GM19467 (cell line): Measurements from ENCODE around the gene IL1RAPL1.

Source experiments
- ATAC-seq: cut with Tn5 transposase; IDR thresholded peaks from one replicate; pipeline ENCODE4 v1.9.1; 2021; ENCODE audit warnings: mild to moderate bottlenecking, moderate library complexity; ENCODE audit not compliant: unreplicated experiment

IL1RAPL1 gene

DNA sequence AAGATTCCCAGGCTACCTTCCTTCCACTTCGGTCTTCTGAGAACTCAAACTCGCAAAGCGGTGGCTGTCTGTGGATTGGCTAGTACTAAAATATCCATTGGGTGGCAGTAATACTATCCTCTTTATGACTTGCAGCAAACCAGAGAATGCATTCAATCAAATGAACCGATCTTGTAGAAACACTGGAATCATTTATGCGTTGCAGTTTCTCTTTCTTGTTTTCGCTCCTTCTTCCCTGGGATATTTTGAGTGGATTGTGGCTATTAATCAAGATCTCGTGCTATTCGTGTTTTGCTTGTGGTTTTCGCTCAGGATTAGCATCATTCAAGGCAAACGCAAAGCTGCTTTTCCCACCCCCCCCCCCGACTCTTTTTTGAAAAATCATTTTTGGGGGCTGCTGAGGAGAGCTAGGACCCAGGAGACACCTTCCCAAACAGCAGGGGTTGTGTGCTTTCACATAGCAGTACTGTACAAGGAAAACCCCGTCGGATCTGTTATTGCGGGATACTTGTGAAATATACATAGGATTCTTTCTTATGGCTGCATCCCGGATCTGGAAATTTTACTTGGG, at the start of gene IL1RAPL1:
Gene IL1RAPL1, plus strand, starts transcription at position 466 of the 571 bp plus-strand sequence.
- ATAC-seq, result no peak

DNA sequence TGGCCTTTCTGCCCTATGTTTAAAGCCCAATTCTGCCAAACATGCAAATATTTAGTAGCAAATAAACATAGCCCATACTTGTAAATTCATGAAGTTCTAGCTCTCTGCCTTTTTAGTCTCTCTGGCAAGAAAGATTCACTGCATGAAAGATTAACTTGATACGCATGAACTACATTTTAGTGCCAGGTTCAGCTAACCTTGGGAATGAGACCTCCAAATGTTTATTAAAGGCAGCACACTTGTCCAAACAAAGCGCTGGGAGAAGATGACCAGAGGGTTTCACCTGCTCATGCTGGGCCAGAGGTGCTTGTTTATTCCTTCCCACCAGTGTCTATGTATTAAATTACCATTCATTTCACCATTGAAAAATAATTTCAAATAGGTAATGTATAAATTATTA, 44.5 kb upstream of the IL1RAPL1 start:
- ATAC-seq, result no peak

DNA sequence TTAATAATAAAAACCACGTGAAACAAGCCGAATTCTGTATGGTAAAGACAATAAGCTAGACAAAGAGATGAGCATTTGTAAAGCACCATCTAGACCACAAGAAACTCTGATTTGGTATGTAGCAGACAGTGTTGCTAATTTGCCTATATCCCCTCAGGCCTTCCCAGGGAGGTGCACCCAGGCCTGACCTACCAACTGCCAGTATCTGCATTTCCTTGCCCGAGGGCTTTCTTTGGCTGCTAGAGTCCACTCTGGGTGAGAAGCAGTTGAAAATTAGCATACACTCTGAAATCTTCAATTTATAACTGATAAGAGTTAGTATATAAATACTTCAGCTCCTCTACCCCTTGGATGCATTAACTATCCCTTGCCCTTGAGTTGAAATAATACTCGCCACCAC, 37.4 kb upstream of the IL1RAPL1 start:
- ATAC-seq, result no peak

DNA sequence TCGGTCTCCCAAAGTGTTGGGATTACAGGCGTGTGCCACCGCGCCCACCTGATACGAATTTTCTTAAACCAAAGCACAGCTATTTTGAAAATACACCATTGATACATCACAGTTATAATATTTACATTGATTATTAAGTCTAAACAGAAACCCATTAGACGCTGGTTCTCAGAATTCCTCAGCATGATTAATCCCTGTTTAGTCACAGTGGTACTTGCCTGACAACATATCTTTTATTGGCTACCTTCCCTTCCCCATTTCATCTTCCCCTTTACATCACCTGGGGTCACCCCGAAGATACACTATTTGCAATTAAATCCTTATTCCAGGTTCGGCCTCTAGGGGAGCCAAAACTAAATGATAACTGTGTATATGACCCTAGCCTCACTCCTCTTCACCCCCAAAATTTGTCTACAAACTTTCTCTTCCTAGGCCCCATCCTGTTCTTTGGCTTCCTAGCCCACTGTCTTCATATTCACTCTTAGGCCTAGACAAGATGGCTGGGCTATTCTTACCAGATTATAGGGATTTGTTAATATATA, 36.8 kb upstream of the IL1RAPL1 start:
- ATAC-seq, result no peak

DNA sequence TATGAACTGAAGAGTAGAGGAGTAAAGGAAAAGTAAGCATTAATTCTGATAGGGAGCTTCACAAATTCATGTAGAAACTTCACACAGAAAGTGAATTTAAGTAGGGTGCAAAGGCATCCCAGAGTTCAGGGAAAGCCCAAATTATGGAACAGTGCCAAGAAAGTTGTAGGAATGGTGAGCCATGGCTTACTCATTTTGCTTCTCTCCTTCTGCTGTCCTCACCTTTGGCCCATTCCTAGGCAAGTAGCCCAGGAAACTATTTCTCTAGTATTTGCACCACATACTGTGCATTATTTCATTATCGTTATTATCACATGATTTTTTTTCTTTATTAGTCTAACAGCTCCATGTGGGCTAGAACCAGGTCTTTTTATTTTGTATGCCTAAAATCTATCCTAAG, 34.9 kb upstream of the IL1RAPL1 start:
- ATAC-seq, result no peak

DNA sequence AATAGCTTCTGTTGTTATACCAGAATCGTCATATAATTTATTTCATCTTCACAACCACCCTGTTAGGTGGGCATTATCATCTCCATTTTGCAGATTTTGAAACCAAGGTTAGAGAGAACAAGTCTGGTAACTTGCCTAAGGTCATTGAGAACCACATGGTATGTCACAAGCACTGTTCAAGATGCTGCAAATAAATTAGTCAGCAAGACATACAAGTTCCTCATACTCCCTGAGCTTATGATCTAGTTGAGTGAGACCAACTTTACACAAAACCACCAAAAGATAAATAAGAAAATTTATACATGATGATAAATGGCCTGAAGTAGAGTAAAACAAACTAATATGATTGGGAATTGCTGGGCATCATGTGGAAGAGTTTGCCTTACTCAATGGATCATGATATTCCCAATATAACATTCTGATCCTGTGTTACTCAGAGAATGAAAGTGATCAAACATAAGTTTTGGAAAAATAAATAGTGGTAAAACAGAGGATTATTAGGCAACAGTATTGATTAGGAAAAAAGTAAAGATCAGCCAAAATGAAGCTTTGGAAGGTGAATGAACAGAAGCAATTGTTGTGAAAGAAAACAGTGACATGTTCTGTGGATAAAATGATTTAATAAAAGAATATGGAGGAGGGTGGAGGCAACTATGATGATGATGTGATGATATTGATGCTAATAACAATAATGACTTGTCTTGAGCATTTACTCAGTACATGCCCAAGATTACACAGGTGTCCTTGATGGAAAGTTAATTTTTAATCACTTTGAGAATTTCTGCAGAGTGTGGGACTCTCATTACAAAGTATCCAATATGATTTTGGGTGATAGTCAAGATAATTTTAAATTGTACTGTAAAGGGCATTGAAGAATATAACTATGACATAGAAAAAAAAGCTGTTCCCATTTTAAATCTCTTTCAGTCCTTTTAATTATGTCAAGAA, 34.1 kb upstream of the IL1RAPL1 start:
- no peak for ATAC-seq

DNA sequence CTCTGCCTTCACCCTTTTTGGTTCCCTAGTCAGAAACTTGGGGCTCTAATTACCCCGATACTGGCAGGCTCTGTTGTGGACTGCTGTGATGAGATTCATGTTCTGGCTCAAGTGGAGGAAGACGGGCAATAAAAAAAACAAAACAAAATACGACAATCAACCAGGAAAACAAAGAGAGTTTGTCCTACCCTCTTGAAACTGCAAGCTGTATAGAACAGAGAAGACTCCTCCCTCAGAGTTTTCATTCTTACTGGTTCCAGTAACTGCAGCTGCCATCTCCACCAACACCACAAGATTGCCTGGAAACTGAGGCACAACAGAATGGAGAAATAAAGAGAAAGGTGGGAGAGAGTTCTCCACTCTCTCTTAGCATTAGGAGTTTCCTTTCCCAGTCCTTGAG, 11.1 kb upstream of the IL1RAPL1 start:
- no peak for ATAC-seq

DNA sequence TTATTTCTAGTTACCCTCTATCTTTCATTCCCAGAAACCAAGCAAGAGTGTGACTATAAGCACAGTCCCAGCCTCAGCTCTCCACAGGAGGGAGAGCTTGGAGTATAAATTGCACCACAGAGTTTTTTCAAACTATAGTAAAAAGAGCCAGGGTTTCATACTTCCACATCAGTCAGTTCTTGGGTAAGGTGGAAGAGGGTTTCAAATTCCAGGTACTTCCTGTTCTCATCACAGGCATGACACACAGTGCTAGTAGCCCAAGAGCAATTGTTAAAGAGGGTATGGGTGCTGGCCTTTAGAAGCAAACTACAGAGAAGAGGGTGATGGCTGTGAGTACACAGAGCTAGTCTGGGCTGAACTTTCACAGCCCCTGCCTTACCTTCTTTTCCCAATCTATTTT, 5.7 kb upstream of the IL1RAPL1 start:
- ATAC-seq, result no peak

DNA sequence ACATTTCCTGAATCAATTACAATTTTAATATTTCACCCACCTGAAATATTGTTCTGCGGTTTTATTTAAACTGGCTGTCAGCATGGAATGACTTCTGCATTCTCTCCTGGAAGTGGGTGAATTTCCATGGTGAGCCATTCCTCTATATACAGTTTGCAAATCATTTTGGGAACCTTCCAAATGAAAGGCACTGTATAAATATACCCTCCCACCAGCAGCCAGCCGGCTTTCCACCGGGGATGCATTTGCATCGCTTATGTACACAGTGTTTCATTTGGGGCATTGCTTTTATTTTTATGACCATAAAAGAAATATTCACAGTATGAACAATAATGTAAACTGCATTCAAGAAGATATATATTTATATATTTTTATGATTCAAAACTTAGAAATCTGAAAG, 4.7 kb upstream of the IL1RAPL1 start:
- no peak for ATAC-seq

DNA sequence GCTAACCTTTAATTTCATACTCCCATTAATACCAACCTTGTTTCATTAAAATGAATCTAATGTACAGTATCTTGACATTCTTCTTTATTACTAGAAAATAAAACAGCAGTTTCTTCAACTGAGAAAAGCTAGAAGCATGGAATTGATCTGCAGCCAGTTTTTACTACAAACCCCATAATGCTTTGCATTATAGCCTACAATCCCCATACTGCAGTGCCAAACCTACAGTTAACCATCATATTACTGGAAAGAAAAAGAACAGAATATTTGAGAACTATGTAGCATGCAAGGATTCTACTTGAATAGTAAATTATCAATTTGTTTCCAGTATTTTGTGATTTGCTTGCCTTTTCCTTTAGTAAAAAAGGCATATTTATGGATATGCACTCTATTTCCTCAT, 3.2 kb upstream of the IL1RAPL1 start:
- no peak for ATAC-seq

DNA sequence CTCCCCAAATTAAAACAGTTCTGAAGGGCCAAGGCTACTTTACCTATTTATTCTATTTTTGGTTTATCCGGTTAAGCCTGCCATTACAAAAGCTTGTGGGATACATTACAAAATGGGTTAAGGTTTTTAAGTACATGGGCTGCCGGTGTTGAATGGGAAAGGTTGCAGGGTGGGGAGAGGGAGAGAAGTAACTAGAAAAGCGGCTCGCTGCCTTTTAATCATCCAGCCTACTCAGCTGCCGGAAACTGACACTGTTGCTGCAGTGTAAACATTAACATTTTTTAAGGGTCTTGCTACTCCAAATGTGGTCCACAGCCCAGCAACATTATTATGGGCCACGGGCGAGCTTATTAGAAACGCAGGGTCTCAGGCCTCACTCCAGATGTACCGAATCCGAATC, 1.5 kb upstream of the IL1RAPL1 start:
- no peak for ATAC-seq

DNA sequence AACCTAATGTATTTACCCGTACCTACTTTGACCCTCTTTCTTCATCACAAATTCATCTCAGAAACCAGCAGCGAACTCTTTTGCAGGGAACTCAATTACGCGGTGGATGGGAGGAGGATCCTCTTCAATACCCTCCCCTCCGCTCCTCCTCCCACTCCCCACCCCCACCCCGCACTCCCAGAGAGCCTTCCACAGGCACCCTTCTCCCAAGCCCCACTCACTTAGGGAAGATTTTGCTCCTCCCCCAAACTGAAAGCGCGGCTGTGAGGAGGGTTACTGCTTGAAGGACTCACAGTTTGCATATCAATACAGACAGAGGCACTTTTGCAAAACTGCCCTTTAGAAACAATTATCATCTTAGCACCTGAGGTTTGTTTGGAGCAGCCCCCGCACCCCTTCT, 960 bp upstream of the IL1RAPL1 start:
- no peak for ATAC-seq

DNA sequence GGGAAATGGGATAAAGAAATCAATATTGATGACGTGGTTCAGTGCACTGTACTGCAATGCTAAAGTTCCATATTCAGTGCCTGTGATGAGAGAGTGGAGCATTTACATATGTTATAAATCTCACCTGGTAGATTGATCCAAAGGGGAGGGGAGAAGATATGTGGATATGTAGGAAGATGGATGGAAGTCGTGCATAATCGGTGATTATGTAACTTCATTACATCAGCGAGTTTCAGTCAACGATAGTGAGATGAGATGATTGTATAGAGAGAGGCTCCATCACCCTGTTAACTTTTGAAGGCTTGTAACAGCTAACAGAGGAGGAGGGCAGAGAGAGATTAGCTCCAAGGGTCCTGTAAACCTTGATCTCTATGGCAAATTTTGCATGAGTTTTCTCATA, 1.8 kb downstream of the IL1RAPL1 start:
- ATAC-seq, result no peak

DNA sequence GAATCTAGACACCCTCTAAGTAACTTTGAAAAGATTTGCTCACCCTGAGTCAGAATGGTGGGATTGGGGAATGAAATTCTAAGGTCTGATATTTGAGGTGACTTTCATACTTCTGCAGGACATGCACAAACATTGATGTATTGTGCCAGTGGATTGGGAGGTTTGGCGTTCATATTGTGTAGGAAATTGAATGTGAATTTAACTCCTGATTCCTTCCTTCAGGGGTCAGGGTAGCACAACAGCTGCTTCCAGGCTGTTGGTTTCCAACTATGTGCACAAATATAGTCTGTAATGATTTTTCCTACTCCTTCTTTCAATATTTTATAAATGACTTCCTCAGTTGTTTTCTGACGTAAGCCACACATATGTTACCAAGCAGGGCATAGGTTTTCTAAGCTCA, 3.1 kb downstream of the IL1RAPL1 start:
- ATAC-seq, result no peak

DNA sequence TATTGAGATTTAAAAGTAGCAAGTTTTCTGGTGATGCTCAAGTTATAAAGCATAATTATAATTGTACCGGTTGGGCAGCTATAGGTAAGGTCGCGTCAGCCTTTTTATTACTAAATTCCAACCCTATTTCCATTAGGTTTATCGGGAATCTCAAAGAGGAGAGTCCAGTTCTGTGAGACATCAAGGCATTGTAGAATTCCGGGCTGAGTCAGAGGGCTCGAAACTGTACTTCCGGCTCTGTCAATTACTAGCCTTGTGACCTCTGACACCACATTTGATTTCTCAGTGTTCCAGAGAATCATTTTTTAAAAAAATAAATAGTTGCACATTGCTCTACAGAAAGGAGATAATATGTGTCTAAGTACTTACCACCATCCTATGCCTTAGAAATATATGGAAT, 4.3 kb downstream of the IL1RAPL1 start:
- ATAC-seq, result no peak

DNA sequence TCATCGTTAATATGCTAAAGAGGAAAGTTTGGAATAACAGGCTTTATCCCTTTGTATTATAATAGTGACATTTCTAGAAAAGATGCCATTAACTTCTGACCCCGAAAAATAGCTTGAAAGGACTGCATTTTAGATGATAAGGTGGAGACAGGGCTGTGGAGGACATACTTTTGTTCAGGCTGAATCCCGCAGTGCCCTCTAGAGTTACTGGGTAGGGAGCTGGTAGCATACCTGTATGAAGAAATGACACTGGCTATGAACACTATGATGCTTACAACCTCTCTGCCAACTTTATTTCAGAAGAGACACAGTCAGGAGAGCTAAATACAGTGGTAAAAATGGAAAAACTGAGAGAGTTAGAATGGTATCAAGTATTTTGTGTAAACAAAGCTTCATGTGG, 8.1 kb downstream of the IL1RAPL1 start:
- no peak for ATAC-seq

DNA sequence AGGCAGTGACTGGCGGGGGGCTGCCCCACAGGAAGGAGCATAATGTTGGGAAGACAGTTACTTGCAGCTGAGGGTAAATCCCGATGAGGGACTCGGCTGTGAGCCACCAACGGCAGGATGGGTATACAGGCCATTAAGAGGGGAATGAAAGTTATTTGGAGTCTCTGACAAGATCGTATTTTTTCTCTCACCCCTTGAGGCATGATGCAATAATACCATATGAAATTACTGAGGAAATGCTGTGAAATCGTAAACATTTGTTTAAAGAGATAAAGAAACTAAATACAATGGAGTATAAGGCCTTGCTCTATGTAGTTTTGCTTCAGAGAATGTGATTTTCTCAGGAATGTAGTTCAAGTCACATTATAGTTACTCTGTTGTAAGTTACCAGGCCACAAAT, 12.7 kb downstream of the IL1RAPL1 start:
- no peak for ATAC-seq

DNA sequence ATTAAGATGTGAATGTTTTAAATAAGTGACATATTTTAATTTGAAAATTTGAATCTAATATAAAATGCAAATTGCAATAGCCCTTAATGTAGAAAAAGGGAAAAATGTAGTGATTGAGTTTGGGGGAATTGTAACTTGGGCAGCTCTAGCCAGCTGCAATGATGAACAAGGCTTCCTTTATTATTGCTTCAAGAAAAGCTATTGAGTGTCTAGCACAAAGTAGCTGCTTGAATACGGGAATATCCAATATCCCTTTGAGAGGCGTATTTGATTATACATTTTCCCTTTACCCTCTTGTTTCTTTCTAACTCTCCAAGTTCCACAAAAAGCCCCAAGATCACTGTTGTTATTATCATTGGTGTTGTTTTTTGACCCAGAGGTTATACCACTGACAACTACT, 21.8 kb downstream of the IL1RAPL1 start:
- no peak for ATAC-seq

DNA sequence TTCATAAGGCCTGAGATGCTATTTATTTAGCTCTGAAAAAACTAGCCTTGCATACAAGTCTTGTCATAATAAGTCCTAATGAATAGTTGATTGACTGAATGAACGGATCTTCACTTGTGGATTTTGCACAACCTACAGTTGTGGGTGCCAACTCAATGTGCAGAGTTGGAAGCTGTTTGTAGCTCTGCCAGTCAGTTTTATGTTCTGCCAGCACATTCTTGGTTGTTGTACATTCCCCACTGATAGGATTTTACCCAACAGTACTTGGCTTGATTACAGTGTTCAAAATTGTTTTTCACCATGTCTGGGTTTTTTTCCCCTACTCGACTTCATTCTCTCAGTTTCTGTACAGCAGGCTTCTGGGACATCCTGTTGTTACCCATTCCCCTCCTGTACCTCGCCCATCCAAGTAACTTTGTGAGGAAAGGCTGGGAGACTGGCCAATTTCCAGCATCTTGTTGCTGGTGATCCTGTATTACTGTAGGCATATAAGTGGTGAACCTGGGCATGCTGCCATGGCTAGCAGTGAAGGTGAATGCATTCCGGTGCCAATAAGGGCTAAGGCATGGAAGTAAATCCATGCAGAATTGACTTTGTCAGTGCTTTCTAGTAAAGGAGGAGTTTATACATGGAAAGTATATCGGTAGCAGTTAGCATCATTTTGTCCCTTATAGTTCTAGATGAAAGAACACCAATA, 22.8 kb downstream of the IL1RAPL1 start:
- no peak for ATAC-seq

DNA sequence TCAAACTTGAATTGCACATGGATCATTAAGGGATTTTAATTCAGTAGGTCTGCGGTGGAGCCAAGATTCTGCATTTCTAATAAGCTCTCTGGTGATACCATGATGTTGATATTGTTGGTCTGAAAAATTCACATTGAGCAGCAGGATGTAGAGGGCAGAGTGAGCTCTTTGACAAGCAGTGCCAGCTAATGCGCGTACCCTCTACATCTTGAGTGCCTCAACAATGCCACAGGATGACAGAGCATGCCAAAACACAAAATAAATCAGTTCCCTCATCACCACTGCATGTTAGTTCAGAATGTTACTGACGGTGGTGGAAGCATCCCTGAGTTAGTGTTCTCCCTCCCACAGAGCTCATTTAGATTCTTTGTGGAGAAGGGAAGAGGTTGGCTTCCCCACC, 23.5 kb downstream of the IL1RAPL1 start:
- ATAC-seq, result no peak

DNA sequence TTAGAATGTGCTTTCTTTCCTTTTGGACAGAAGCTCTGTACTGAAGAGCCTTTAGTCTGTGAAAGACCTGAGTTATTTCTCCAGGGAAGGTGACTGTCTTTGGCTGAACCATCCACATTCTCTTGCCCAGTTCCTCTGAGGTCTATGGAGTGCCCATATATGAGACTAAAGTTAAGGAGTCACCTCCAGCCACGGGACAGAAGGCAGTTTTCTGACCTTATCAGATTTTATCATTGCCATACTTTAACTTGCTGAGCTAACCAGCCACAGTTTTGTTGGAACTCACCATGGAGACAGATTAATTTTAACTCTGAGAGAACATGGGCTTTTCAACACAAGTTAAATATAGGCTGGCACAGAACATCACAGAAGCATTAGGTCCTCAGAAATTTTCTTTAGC, 26.3 kb downstream of the IL1RAPL1 start:
- ATAC-seq, result no peak

DNA sequence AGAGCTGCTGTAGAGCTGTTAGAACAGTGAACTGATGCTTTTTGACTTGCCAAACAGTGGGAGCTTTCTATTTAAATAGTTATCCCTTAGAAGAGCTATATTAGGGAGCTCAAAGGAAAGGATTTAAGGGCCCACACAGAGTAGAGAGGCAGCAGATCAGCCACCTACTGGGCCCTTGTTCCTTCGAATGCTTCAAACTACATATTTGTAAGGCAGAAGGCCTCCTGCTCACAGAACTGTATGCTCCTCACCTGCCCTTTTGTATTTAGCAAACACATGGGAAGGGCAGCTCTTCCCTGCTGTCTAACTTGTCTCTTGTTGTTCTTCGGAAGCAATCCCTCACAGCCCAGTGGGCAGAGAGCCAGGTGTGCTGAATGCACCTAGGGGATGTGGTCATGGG, 38.0 kb downstream of the IL1RAPL1 start:
- no peak for ATAC-seq
